HepG2 (cell line): ENCODE measurements around the gene USP35.

ENCODE experiments used
- ATF3 ChIP-seq: sonication (generic); formaldehyde crosslinking; IDR thresholded peaks from 2 replicates; pipeline ENCODE4 v1.4.0; 2020; ENCODE audit warnings: missing genetic modification reagents
- TARDBP ChIP-seq: sonication (generic); formaldehyde crosslinking; IDR thresholded peaks from 2 replicates; pipeline ENCODE4 v1.8.0; 2022; ENCODE audit warnings: mild to moderate bottlenecking, missing genetic modification reagents
- ZNF839 ChIP-seq: sonication (generic); formaldehyde crosslinking; IDR thresholded peaks from 2 replicates; pipeline ENCODE4 v1.4.0; 2020; ENCODE audit warnings: missing genetic modification reagents, mild to moderate bottlenecking, borderline replicate concordance

- TF ChIP-seq ATF3 (no peak), TARDBP (CRISPR knock-in tag) (no peak), ZNF839 (CRISPR knock-in tag) (no peak)
These were observed 19.0 kb downstream of the USP35 start for GRCh38 chr11:78207532-78208256.
